ENCODE data around the gene TMTC1. TPM values are rescaled to one million over a fixed set of nuclear protein-coding genes. Genes with fewer than 3 reads are reported as not detected.
A peak's percentile ranks its signal among the peaks of the same experiment; 100 is the strongest.

TMTC1 gene
- total RNA-seq, 1 donor from 2014 or later, result 0.57 TPM

DNA sequence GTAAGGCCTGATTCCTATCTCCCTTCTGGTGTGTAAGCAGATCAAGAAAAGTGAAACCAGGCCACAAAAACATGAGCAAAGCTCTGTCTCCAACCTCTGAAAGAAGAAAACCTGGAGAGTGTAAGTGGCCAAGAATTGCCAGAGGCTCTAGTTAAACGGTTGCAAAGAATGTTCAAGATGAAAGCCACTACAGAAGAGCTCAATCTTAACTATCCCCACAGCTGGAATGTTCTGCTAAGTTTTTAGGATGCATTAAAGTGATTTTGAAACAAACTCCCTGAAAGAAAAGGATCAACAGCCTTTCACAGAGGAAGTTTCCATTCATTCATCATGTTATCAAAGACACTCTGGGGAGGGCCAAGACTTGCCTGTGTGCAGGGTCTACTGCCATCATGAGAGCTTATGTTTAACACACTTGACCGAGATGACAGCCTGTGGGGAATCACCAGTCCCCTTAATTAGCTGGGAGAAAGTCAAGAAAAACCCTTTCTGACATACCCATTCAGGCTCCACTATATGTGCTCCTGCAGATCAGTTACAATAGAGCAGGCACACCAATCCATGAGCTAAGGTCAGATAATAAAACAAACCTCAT lies 158.3 kb downstream of the TMTC1 start:
- no peak for DNase-seq (ENCODE audit: low spot score)
- Mint-ChIP-seq H3K27ac (no peak overlapping the region), H3K27me3 (ENCODE audit: insufficient read depth) (no peaks in the 10 kb centered on the region), H3K4me1 (ENCODE audit: low read depth) (no peaks in the 10 kb centered on the region), H3K36me3 (ENCODE audit: low read depth) (no peaks in the 10 kb centered on the region), H3K9me3 (no peaks in the 10 kb centered on the region), H3K4me3 (no peak overlapping the region)
- intact Hi-C loops (cut with micrococcal nuclease), result no loop called here

DNA sequence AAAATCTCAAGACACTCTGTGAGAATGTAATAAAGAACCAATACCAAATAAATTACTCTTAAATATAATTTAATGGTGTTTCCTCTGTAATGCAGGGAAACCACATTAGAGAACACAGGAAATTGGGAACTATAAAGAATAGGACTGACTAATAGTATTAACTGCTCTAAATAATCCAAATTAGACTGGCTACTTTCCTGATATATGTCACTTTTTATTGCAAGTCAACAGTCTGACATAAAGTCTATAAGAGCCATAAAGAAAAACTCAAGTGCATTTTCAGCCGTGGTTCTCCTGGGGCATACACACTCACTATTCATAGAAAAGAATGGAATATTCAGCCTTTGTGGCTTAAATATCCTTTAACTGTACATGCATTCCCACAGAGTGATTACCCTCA lies 161.5 kb downstream of the TMTC1 start:
- H3K27ac Mint-ChIP-seq, result no peak overlapping the region
- H3K4me3 Mint-ChIP-seq, result no peak overlapping the region
- intact Hi-C loops (cut with micrococcal nuclease), result no loop called here
- H3K9me3 Mint-ChIP-seq, result no peaks in the 10 kb centered on the region
- no peaks in the 10 kb centered on the region for H3K36me3 Mint-ChIP-seq (ENCODE audit: low read depth)
- no peak for DNase-seq (ENCODE audit: low spot score)
- no peaks in the 10 kb centered on the region for H3K4me1 Mint-ChIP-seq (ENCODE audit: low read depth)
- H3K27me3 Mint-ChIP-seq (ENCODE audit: insufficient read depth), result peaks cover 4% of the 10 kb centered on the region

DNA sequence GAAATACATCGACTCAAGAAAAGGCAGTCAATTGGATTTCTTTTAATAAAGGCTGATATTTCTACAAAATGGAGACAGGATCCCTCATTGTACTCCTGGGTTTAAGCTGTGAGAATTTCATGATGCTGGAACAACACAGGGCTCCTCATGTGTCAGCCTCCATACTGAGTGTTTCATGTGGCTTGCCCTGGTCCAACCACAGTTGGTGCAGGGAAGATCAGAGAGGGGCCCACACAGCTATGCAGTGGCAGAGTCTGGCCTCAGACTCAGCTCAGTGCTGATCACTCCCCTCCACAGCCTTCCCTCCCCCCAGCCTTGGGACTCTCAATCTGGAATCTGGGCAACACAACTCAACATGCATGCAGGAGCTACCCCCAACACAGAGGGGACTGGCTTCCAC lies 163.7 kb downstream of the TMTC1 start:
- no peak overlapping the region for H3K27ac Mint-ChIP-seq
- H3K9me3 Mint-ChIP-seq, result no peaks in the 10 kb centered on the region
- peaks cover 4% of the 10 kb centered on the region for H3K27me3 Mint-ChIP-seq (ENCODE audit: insufficient read depth)
- H3K36me3 Mint-ChIP-seq (ENCODE audit: low read depth), result no peaks in the 10 kb centered on the region
- H3K4me1 Mint-ChIP-seq (ENCODE audit: low read depth), result no peaks in the 10 kb centered on the region
- intact Hi-C loops (cut with micrococcal nuclease), result no loop called here
- H3K4me3 Mint-ChIP-seq, result no peak overlapping the region
- DNase-seq (ENCODE audit: low spot score), result no peak

DNA sequence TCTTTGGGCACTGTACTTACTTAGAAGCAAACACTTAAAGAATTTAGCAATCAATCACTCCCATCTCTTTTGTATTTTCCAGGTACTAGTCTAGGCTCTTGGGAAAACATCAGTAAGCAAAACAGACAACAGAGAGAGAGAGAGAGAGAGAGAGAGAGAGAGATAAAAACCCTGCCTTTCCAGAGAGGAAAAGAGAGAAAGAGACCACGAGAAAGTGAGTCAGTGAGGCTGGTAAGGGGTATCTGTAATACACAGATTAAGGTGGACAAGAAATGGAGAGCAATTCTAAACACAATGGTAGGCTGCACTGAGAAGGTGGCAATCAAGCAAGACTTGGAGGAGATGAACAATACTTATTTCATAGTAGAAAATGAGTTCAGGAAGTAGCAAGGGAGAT lies 166.3 kb downstream of the TMTC1 start:
- no peaks in the 10 kb centered on the region for H3K36me3 Mint-ChIP-seq (ENCODE audit: low read depth)
- no peaks in the 10 kb centered on the region for H3K9me3 Mint-ChIP-seq
- H3K27me3 Mint-ChIP-seq (ENCODE audit: insufficient read depth), result peaks cover 4% of the 10 kb centered on the region
- DNase-seq (ENCODE audit: low spot score), result no peak
- peak overlapping the region; percentile 42 for H3K27ac Mint-ChIP-seq
- H3K4me1 Mint-ChIP-seq (ENCODE audit: low read depth), result no peaks in the 10 kb centered on the region
- no peak overlapping the region for H3K4me3 Mint-ChIP-seq
- intact Hi-C loops (cut with micrococcal nuclease), result no loop called here

DNA sequence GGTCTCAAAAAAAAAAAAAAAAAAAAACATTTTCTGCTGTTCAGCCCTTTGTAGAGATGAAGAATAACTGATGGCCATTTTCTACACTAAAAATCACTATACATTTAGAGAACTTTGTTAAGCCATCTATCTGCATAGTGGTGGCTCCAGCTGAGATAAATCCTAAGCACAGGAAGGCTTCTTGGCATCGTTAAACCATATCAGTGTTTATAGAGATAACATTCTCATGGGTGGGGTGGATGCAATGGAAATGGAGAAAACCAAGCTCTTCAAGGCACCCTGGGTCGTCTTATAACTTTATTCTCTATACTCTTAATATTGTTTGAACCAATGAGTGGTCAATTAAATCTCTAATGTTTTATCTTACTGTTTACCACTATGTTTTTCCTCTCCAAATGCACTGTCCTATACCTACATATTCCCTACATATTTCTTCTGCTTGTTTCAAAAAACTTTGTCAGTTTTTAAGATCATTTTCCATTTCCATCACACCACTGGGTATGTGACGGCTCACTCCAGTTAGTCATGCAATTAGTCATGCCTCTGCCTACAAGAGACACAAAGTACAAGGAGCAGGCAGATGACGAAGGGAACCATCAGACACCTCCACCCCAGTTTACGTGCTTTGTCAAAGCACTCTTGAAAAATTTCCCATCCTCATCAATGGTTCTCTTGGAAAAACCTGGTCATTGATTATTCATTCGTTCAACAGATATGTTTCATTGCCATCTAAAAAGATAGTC lies 166.9 kb downstream of the TMTC1 start:
- Mint-ChIP-seq H3K4me1 (ENCODE audit: low read depth) (no peaks in the 10 kb centered on the region), H3K36me3 (ENCODE audit: low read depth) (no peaks in the 10 kb centered on the region), H3K9me3 (no peaks in the 10 kb centered on the region), H3K27ac (peak overlapping the region; percentile 42), H3K27me3 (ENCODE audit: insufficient read depth) (peaks cover 4% of the 10 kb centered on the region), H3K4me3 (no peak overlapping the region)
- no peak for DNase-seq (ENCODE audit: low spot score)
- intact Hi-C loops (cut with micrococcal nuclease), result no loop called here

GRCh38 chr12:29614694-29615325 lies 168.9 kb downstream of the TMTC1 start:
- peaks cover 4% of the 10 kb centered on the region for H3K27me3 Mint-ChIP-seq (ENCODE audit: insufficient read depth)

GRCh38 chr12:29612912-29613311 lies 170.8 kb downstream of the TMTC1 start:
- Mint-ChIP-seq H3K27me3 (ENCODE audit: insufficient read depth) (no peaks in the 10 kb centered on the region), H3K27ac (no peak overlapping the region)
- intact Hi-C loops (cut with micrococcal nuclease), result no loop called here

More at GRCh38 chr12:29614694-29615325, 168.9 kb downstream of the TMTC1 start:
- Mint-ChIP-seq H3K27ac (no peak overlapping the region), H3K4me1 (ENCODE audit: low read depth) (no peaks in the 10 kb centered on the region), H3K4me3 (no peak overlapping the region), H3K36me3 (ENCODE audit: low read depth) (no peaks in the 10 kb centered on the region), H3K9me3 (no peaks in the 10 kb centered on the region)
- intact Hi-C loops (cut with micrococcal nuclease), result no loop called here
- no peak for DNase-seq (ENCODE audit: low spot score)

DNA sequence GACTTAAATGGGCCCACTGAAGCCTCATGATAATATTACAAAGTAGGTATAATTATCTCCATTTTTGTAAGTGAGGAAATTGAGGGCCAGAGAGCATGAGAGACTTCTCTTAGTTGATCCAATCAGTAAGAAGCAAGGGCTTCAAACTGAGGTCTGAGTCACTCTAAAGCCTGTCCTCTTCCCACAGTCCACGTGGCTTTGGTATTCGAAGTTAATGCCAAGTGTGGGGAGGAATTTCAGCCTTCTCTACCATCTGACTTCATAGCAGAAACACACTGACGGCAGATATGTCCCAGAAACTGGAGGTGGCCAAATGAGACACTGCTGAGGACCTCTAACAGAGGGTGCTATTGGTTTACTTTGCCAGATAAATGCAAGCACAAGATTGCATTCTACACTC lies 171.8 kb downstream of the TMTC1 start:
- Mint-ChIP-seq H3K27ac (no peak overlapping the region), H3K27me3 (ENCODE audit: insufficient read depth) (no peaks in the 10 kb centered on the region), H3K4me3 (no peak overlapping the region), H3K4me1 (ENCODE audit: low read depth) (no peaks in the 10 kb centered on the region), H3K9me3 (no peaks in the 10 kb centered on the region), H3K36me3 (ENCODE audit: low read depth) (no peaks in the 10 kb centered on the region)
- DNase-seq (ENCODE audit: low spot score), result no peak
- intact Hi-C loops (cut with micrococcal nuclease), result no loop called here

More at GRCh38 chr12:29612912-29613311, 170.8 kb downstream of the TMTC1 start:
- H3K36me3 Mint-ChIP-seq (ENCODE audit: low read depth), result no peaks in the 10 kb centered on the region
- DNase-seq (ENCODE audit: low spot score), result no peak
- H3K4me3 Mint-ChIP-seq, result no peak overlapping the region
- H3K4me1 Mint-ChIP-seq (ENCODE audit: low read depth), result no peaks in the 10 kb centered on the region
- no peaks in the 10 kb centered on the region for H3K9me3 Mint-ChIP-seq

DNA sequence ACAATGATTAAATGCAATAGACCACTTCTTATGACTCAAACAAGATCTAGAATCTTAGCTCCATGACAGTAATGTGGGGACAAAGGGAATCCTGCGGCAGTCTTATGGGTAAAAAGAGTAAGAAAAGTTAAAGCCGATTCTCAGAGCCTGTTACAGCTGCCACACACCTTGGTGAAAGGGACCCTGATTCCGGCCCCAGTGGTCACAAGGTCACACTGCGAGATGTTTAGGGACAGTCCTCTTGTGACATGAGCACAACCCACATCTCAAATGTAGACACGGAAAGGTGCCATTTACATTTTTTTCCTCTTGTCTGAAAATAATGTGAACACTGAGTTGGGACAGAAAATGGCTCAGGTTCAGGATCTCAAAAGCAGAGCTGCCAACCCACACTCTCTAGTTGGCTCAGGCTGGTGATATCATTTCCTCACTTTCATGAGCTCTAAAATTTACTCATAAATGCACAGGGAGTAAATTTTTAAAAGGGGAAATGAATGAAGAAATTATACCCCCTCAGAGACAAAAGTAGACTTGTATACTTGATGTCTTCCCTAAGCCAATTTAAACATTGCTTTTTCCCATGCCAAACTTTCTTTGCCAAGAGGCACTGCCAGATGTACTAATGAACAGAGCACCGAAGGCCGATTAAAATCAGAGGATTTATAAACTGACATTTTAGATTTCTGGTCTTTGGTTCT lies 173.1 kb downstream of the TMTC1 start:
- H3K9me3 Mint-ChIP-seq, result no peaks in the 10 kb centered on the region
- no peaks in the 10 kb centered on the region for H3K36me3 Mint-ChIP-seq (ENCODE audit: low read depth)
- no peak overlapping the region for H3K27ac Mint-ChIP-seq
- H3K4me1 Mint-ChIP-seq (ENCODE audit: low read depth), result no peaks in the 10 kb centered on the region
- intact Hi-C loops (cut with micrococcal nuclease), result no loop called here
- H3K4me3 Mint-ChIP-seq, result no peak overlapping the region
- no peak for DNase-seq (ENCODE audit: low spot score)
- no peaks in the 10 kb centered on the region for H3K27me3 Mint-ChIP-seq (ENCODE audit: insufficient read depth)

DNA sequence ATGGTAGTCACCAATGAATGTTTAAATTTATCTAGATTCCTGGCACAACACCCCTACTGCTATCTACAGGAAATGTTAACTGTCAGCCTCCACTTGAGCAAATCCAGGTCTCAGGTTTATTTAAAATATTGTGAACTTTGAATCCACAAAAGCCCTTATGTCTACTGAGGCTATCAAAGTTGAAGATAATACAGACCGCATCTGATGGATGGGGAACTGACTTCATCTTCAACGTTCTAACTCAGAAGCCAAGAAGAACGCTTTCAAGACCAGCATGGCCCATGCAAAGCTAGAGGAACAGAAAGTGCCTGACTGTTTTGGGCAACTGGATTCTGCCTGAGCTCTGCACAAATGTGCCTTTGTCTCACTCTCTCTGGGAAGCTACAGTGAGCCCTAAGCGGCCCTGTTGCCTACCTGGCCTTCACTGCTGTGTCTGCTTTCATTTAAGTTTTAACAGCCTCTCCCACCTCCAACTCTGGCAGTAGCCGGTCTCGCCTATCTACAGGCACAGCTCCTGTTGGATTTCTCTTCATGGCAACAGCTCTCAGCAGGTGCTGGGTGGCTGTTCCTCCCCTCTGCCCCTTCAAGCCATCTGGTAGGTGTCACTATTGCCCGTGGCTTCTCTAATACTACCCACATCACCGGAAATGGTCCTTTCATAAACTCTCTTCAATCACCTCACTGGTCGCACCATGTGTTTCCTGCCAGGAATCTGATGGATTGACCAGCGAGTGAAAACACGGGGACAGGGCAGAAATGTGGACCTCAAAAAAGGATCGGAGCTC lies 174.1 kb downstream of the TMTC1 start:
- Mint-ChIP-seq H3K9me3 (no peaks in the 10 kb centered on the region), H3K4me3 (no peak overlapping the region), H3K4me1 (ENCODE audit: low read depth) (no peaks in the 10 kb centered on the region), H3K27ac (no peak overlapping the region), H3K27me3 (ENCODE audit: insufficient read depth) (no peaks in the 10 kb centered on the region), H3K36me3 (ENCODE audit: low read depth) (no peaks in the 10 kb centered on the region)
- intact Hi-C loops (cut with micrococcal nuclease), result loop anchor here (5.0 kb wide), 1 partner anchor 273 kb away; no protein-coding TSS in a partner anchor
- no peak for DNase-seq (ENCODE audit: low spot score)

DNA sequence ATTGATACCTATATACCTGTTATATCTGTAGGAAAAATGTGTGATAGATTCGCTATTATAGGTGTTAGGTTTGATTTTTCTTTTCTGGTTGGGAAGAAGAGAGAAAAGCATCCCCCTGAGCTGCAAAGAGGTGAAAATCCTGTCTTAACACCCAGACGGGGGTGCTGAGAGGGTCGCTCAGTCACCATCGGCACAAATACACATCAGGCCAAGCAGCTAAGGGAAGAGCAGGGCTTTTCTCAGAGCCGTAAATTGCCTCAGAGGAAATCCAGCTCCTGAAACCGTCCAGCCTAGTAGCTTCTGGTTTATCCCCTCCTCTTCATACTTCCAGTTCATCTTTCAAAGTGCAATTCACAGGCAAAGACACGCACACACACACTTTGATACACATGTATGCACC lies 175.2 kb downstream of the TMTC1 start:
- DNase-seq (ENCODE audit: low spot score), result no peak
- H3K27ac Mint-ChIP-seq, result no peak overlapping the region
- H3K4me1 Mint-ChIP-seq (ENCODE audit: low read depth), result no peaks in the 10 kb centered on the region
- intact Hi-C loops (cut with micrococcal nuclease), result loop anchor here (5.0 kb wide), 1 partner anchor 274 kb away; no protein-coding TSS in a partner anchor
- H3K36me3 Mint-ChIP-seq (ENCODE audit: low read depth), result no peaks in the 10 kb centered on the region
- H3K4me3 Mint-ChIP-seq, result no peak overlapping the region
- no peaks in the 10 kb centered on the region for H3K9me3 Mint-ChIP-seq
- H3K27me3 Mint-ChIP-seq (ENCODE audit: insufficient read depth), result no peaks in the 10 kb centered on the region

- no peaks in the 10 kb centered on the region for H3K36me3 Mint-ChIP-seq (ENCODE audit: low read depth)
- peaks cover under 1% of the 10 kb centered on the region for H3K27me3 Mint-ChIP-seq (ENCODE audit: insufficient read depth)
- no peak overlapping the region for H3K4me3 Mint-ChIP-seq
- no peaks in the 10 kb centered on the region for H3K9me3 Mint-ChIP-seq
- intact Hi-C loops (cut with micrococcal nuclease), result no loop called here
- H3K27ac Mint-ChIP-seq, result no peak overlapping the region
- no peaks in the 10 kb centered on the region for H3K4me1 Mint-ChIP-seq (ENCODE audit: low read depth)
- DNase-seq (ENCODE audit: low spot score), result no peak
Observed at GRCh38 chr12:29599381-29599780, 184.4 kb downstream of the TMTC1 start.
